Smooth muscle cell (in vitro differentiated cells): Measurements from ENCODE around the gene SLC25A40. TPM values are rescaled to one million over a fixed set of nuclear protein-coding genes. Genes with fewer than 3 reads are reported as not detected.

Experiments used
- DNase-seq: peaks from one replicate; lab custom pipeline; 2025; ENCODE audit not compliant: unreplicated experiment; lab: John Stamatoyannopoulos, UW
- H2AFZ ChIP-seq: fragments of 200-600 bp; sonication (generic); 2 replicates; pipeline ENCODE4 v1.6.0; 2016; ENCODE audit warnings: antibody characterized with exemption, low read depth, mild to moderate bottlenecking
- H3F3A ChIP-seq: fragments of 200-600 bp; sonication (generic); 2 replicates; pipeline ENCODE4 v1.6.0; 2017; ENCODE audit warnings: antibody characterized with exemption, low read depth
- H3K27ac ChIP-seq: fragments of 200-600 bp; sonication (generic); 2 replicates; pipeline ENCODE4 v1.5.1; 2016; ENCODE audit warnings: low read depth, mild to moderate bottlenecking
- H3K27me3 ChIP-seq: fragments of 200-600 bp; sonication (generic); 2 replicates; pipeline ENCODE4 v1.6.1; 2016; ENCODE audit warnings: low read depth, mild to moderate bottlenecking
- H3K36me3 ChIP-seq: fragments of 200-600 bp; sonication (generic); 2 replicates; pipeline ENCODE4 v1.5.1; 2016; ENCODE audit warnings: low read depth
- H3K4me1 ChIP-seq: fragments of 200-600 bp; sonication (generic); 2 replicates; pipeline ENCODE4 v1.5.1; 2016; ENCODE audit warnings: low read depth
- H3K4me2 ChIP-seq: fragments of 200-600 bp; sonication (generic); 2 replicates; pipeline ENCODE4 v1.6.0; 2016; ENCODE audit warnings: mild to moderate bottlenecking
- H3K4me3 ChIP-seq: fragments of 200-600 bp; sonication (generic); 2 replicates; pipeline ENCODE4 v1.5.1; 2016; ENCODE audit warnings: mild to moderate bottlenecking
- H3K79me2 ChIP-seq: fragments of 200-600 bp; sonication (generic); 2 replicates; pipeline ENCODE4 v1.6.0; 2016; ENCODE audit warnings: low read depth, mild to moderate bottlenecking
- H3K9ac ChIP-seq: fragments of 200-600 bp; sonication (generic); 2 replicates; pipeline ENCODE4 v1.6.0; 2016; ENCODE audit warnings: low read depth
- H3K9me3 ChIP-seq: fragments of 200-600 bp; sonication (generic); replicated peaks from 2 replicates; pipeline ENCODE4 v1.5.1; 2016; ENCODE audit warnings: low read depth
- H4K20me1 ChIP-seq: fragments of 200-600 bp; sonication (generic); 2 replicates; pipeline ENCODE4 v1.6.0; 2016; ENCODE audit warnings: low read depth
- WGBS: methylation state at CpG from one replicate; pipeline ENCODE4 v1.1.7; 2016; ENCODE audit warnings: low lambda C conversion rate; 5-methylcytosine and 5-hydroxymethylcytosine counted together
- polyA plus RNA-seq: library from polyadenylated mRNA; unstranded; fragments of >200 nt; fragmentation: Nextera tagmentation; extraction: Ambion mirVana; gene quantifications from 2 replicates; pipeline ENCODE4 v1.2.1, GENCODE V29; 2016
- total RNA-seq: library from RNA; depleted of rRNA; stranded (reverse); fragments of >200 nt; gene quantifications from 2 replicates; pipeline ENCODE4 v1.2.3, GENCODE V29; 2014
- TF ChIP-seq, protein P1 (sequence below): fragments of 200-600 bp; sonication (generic); IDR thresholded peaks from 2 replicates; pipeline ENCODE4 v1.5.1; 2017; ENCODE audit warnings: borderline replicate concordance, mild to moderate bottlenecking, antibody characterized with exemption; ENCODE audit not compliant: insufficient read depth, poor library complexity, severe bottlenecking

The SLC25A40 gene
- total and polyA plus RNA-seq, 2 experiments from 2014 or later: 5.6 to 25.4 TPM

DNA sequence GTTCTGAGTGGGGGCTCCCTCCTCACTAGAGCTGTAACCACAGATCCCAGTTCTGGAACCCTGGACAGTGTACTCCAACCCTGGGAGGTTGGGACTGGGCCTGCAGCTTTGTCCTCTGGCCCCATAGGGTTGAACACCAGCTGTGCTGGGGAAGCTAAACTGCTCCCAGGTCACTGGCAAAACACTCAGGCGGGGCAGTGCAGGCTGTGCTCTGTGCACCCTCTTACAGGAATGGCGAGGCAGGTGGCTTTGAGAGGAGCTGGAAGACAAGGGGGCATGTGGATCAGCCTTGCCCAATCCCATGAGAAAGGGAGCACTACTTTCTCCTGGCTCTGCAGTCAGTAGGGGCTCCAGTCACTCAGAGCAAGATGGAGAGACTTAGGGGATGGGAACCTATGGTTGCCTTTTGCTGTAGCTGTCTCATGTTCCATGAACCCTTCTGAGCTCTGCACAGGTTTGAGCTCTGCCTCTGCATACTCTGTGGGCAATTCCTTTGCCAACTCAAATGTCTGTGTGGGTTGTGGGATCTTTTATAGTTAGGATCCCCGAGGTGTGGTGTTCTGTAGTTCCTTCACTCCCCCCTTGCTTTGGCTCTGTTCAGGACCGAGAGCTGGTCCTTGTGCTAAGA, 90.7 kb downstream of the SLC25A40 start:
- TF ChIP-seq, protein P1, sequence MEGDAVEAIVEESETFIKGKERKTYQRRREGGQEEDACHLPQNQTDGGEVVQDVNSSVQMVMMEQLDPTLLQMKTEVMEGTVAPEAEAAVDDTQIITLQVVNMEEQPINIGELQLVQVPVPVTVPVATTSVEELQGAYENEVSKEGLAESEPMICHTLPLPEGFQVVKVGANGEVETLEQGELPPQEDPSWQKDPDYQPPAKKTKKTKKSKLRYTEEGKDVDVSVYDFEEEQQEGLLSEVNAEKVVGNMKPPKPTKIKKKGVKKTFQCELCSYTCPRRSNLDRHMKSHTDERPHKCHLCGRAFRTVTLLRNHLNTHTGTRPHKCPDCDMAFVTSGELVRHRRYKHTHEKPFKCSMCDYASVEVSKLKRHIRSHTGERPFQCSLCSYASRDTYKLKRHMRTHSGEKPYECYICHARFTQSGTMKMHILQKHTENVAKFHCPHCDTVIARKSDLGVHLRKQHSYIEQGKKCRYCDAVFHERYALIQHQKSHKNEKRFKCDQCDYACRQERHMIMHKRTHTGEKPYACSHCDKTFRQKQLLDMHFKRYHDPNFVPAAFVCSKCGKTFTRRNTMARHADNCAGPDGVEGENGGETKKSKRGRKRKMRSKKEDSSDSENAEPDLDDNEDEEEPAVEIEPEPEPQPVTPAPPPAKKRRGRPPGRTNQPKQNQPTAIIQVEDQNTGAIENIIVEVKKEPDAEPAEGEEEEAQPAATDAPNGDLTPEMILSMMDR: no peak
- WGBS: 91% methylated on average over 4 of the region's 4 CpGs
- Histone ChIP-seq H3K27me3 (no peaks in the 10 kb centered on the region), H3K9me3 (no peaks in the 10 kb centered on the region), H2AFZ (no peak overlapping the region), H3K4me2 (no peak overlapping the region), H3K27ac (no peak overlapping the region), H3F3A (no peaks in the 10 kb centered on the region), H3K36me3 (no peaks in the 10 kb centered on the region), H4K20me1 (no peaks in the 10 kb centered on the region), H3K4me1 (no peaks in the 10 kb centered on the region), H3K79me2 (no peaks in the 10 kb centered on the region), H3K4me3 (no peak overlapping the region), H3K9ac (no peak overlapping the region)
- DNase-seq: no peak

DNA sequence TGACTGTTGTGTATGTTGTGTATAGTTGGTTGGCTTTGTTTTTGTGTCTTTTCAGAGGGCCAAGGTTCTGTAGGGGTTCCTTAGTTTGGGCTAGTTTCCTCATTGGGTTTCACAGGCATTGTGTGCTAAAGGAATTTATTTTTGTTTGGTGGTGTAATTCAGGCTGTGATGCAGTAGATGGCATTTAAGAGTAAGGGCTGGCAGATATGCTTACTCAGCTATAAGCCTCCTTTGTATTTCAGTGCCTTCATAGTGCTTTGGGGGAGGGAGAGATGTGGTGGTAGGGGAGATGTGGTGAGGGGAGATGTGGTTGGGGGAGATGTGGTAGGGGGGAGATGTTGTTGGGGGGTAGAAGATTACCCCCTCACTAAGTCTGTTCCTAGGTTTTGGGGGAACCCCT, 91.7 kb downstream of the SLC25A40 start:
- no peak overlapping the region for H3K9ac ChIP-seq

More for the DNA sequence above, 91.7 kb downstream of the SLC25A40 start:
- no peaks in the 10 kb centered on the region for H3K79me2 ChIP-seq
- H4K20me1 ChIP-seq: no peaks in the 10 kb centered on the region
- TF ChIP-seq, protein P1: no peak
- no peak overlapping the region for H3K4me2 ChIP-seq
- no peaks in the 10 kb centered on the region for H3F3A ChIP-seq
- H3K9me3 ChIP-seq: no peaks in the 10 kb centered on the region
- H3K36me3 ChIP-seq: no peaks in the 10 kb centered on the region
- no peak overlapping the region for H3K27ac ChIP-seq
- H3K4me1 ChIP-seq: no peaks in the 10 kb centered on the region
- no peak for DNase-seq
- H3K27me3 ChIP-seq: no peaks in the 10 kb centered on the region
- H3K4me3 ChIP-seq: no peak overlapping the region
- no peak overlapping the region for H2AFZ ChIP-seq

Other genes starting within 250 kb of the SLC25A40 start
- 0.04 and 3.2 TPM in 2 replicates for gene RUNDC3B, start 248.0 kb downstream of the SLC25A40 start, total RNA-seq
- 0.06 and 0.26 TPM in 2 replicates for gene RUNDC3B, start 248.0 kb downstream of the SLC25A40 start, polyA plus RNA-seq
- 10.7 and 19.3 TPM in 2 replicates for gene DBF4, start 133 bp upstream of the SLC25A40 start, total RNA-seq
- 7.7 and 11.0 TPM in 2 replicates for gene DBF4, start 133 bp upstream of the SLC25A40 start, polyA plus RNA-seq
- gene ADAM22, start 57.9 kb upstream of the SLC25A40 start, total RNA-seq: 0.18 and 0.22 TPM in 2 replicates
- 0.10 TPM in 1 of 2 replicates, not detected in the other for gene ADAM22, start 57.9 kb upstream of the SLC25A40 start, polyA plus RNA-seq